H1 (cell line): ENCODE measurements around the gene SCO2. TPM values are rescaled to one million over a fixed set of nuclear protein-coding genes. Genes with fewer than 3 reads are reported as not detected.

ENCODE experiments used
- CTCF ChIA-PET: fragments of 300-600 bp; sonication (Branson Sonifier 250); formaldehyde crosslinking; loops from one replicate; lab custom pipeline; 2021; ENCODE audit not compliant: partially characterized antibody; lab: Charles Lee
- POLR2A ChIA-PET: fragments of 300-600 bp; sonication (Branson Sonifier 250); formaldehyde crosslinking; loops from one replicate; lab custom pipeline; 2021; ENCODE audit warnings: inconsistent platforms; ENCODE audit not compliant: partially characterized antibody; lab: Charles Lee
- DNase-seq, 2 experiments: peaks; one replicate each; pipeline versions ENCODE4 v3.0.0 to v3.0.0-alpha.2; 2010 to 2022; ENCODE audit warnings: low spot score in 2 of 2, low read depth in 1 of 2, mixed read lengths in 1 of 2
- FAIRE-seq: peaks from 2 replicates; lab custom pipeline; 2011; peaks lifted over from hg19 to GRCh38; lab: Jason Lieb, UNC
- H2AFZ ChIP-seq: 2 replicates; pipeline ENCODE4 v1.8.1; 2012; ENCODE audit warnings: low read length, inconsistent platforms
- H2AK5ac ChIP-seq: 2 replicates; pipeline ENCODE4 v1.6.1; 2013; ENCODE audit warnings: low read depth, low read length
- H2BK120ac ChIP-seq: replicated peaks from 2 replicates; pipeline ENCODE3; 2013; ENCODE audit warnings: low read depth, low read length, inconsistent platforms
- H2BK12ac ChIP-seq: 2 replicates; pipeline ENCODE4 v1.6.1; 2013; ENCODE audit warnings: low read depth, low read length
- H2BK15ac ChIP-seq: 2 replicates; pipeline ENCODE4 v1.6.1; 2013; ENCODE audit warnings: low read length
- H2BK20ac ChIP-seq: 2 replicates; pipeline ENCODE4 v1.6.1; 2013; ENCODE audit warnings: low read length
- H2BK5ac ChIP-seq: 2 replicates; pipeline ENCODE4 v1.6.1; 2013; ENCODE audit warnings: low read depth, low read length
- H3K14ac ChIP-seq: 2 replicates; pipeline ENCODE4 v1.6.1; 2013; ENCODE audit warnings: inconsistent platforms; ENCODE audit not compliant: insufficient read length
- H3K18ac ChIP-seq: 2 replicates; pipeline ENCODE4 v1.6.1; 2013; ENCODE audit warnings: low read length; ENCODE audit errors: extremely low read depth
- H3K23ac ChIP-seq: 2 replicates; pipeline ENCODE4 v1.6.1; 2013; ENCODE audit warnings: inconsistent platforms; ENCODE audit not compliant: insufficient read length
- H3K23me2 ChIP-seq: 2 replicates; pipeline ENCODE4 v1.6.1; 2013; ENCODE audit warnings: low read depth, low read length
- H3K27ac ChIP-seq: 2 replicates; pipeline ENCODE4 v1.6.1; 2011; ENCODE audit warnings: low read depth, low read length, inconsistent platforms
- H3K27me3 ChIP-seq, 4 experiments: replicated peaks in 1 of 4; 1 replicate in 1 of 4; 2 replicates in 3 of 4; pipeline versions ENCODE4 v1.6.1 to v1.8.1; 2011 to 2013; ENCODE audit warnings: low read length in 3 of 4, mild to moderate bottlenecking in 3 of 4, inconsistent platforms in 2 of 4, mixed read lengths in 2 of 4, moderate library complexity in 1 of 4; ENCODE audit not compliant: control insufficient read depth in 3 of 4, insufficient read depth in 3 of 4; ENCODE audit errors: extremely low read depth in 1 of 4
- H3K36me3 ChIP-seq, 4 experiments: 2 replicates each; pipeline versions ENCODE4 v1.6.1 to v1.8.1; 2011 to 2013; ENCODE audit warnings: mild to moderate bottlenecking in 4 of 4, low read length in 3 of 4, moderate library complexity in 2 of 4, control low read depth in 1 of 4, inconsistent platforms in 1 of 4; ENCODE audit not compliant: insufficient read depth in 4 of 4, control insufficient read depth in 2 of 4
- H3K4ac ChIP-seq: replicated peaks from 2 replicates; pipeline ENCODE3; 2013; ENCODE audit warnings: low read length, low read depth, mixed read lengths, inconsistent platforms; ENCODE audit not compliant: insufficient read length
- H3K4me1 ChIP-seq, 4 experiments: replicated peaks in 1 of 4; 1 replicate in 1 of 4; 2 replicates in 3 of 4; pipeline versions ENCODE4 v1.6.1 to v1.8.1; 2011 to 2013; ENCODE audit warnings: low read length in 3 of 4, inconsistent platforms in 2 of 4, mixed read lengths in 1 of 4; ENCODE audit not compliant: insufficient read depth in 4 of 4, control insufficient read depth in 3 of 4
- H3K4me2 ChIP-seq, 2 experiments: 2 replicates each; pipeline versions ENCODE4 v1.6.1 to v1.8.1; 2011 to 2013; ENCODE audit warnings: low read depth in 2 of 2, low read length in 2 of 2, control low read depth in 1 of 2, inconsistent platforms in 1 of 2, mild to moderate bottlenecking in 1 of 2; ENCODE audit not compliant: insufficient read depth in 1 of 2
- H3K4me3 ChIP-seq, 4 experiments: fragments of 200-600, 300-600 bp in 1 of 4; sonication (generic), shearing (Covaris generic), sonication (Bioruptor Twin) in 1 of 4; 2 replicates each; pipeline versions ENCODE4 v1.5.1 to v1.8.1; 2011 to 2016; ENCODE audit warnings: low read length in 4 of 4, low read depth in 3 of 4, control low read depth in 2 of 4, inconsistent platforms in 2 of 4, mild to moderate bottlenecking in 2 of 4, mixed read lengths in 1 of 4, moderate library complexity in 1 of 4; ENCODE audit not compliant: insufficient read depth in 2 of 4; ENCODE audit errors: extremely low read depth in 1 of 4
- H3K56ac ChIP-seq: replicated peaks from 2 replicates; pipeline ENCODE3; 2013; ENCODE audit warnings: low read depth, mild to moderate bottlenecking, mixed read lengths, low read length, inconsistent platforms; ENCODE audit not compliant: insufficient read length
- H3K79me1 ChIP-seq: 2 replicates; pipeline ENCODE4 v1.6.1; 2013; ENCODE audit warnings: low read depth, low read length, control low read depth
- H3K79me2 ChIP-seq, 2 experiments: 2 replicates each; pipeline versions ENCODE4 v1.6.1 to v1.8.1; 2012 to 2013; ENCODE audit warnings: low read length in 2 of 2, mild to moderate bottlenecking in 2 of 2, inconsistent platforms in 1 of 2; ENCODE audit not compliant: insufficient read depth in 2 of 2, control insufficient read depth in 1 of 2
- H3K9ac ChIP-seq, 4 experiments: replicated peaks in 1 of 4; 1 replicate in 1 of 4; 2 replicates in 3 of 4; pipeline versions ENCODE4 v1.6.1 to v1.8.1; 2011 to 2013; ENCODE audit warnings: low read depth in 3 of 4, low read length in 3 of 4, control low read depth in 2 of 4, mild to moderate bottlenecking in 2 of 4, moderate library complexity in 2 of 4, inconsistent platforms in 1 of 4; ENCODE audit errors: extremely low read depth in 1 of 4
- H3K9me3 ChIP-seq, 2 experiments: 2 replicates each; pipeline versions ENCODE4 v1.6.1 to v1.8.1; 2012 to 2013; ENCODE audit warnings: mild to moderate bottlenecking in 2 of 2, moderate library complexity in 2 of 2, control low read depth in 1 of 2, inconsistent platforms in 1 of 2, low read depth in 1 of 2, low read length in 1 of 2, mixed read lengths in 1 of 2; ENCODE audit not compliant: insufficient read depth in 2 of 2
- H4K20me1 ChIP-seq, 2 experiments: replicated peaks in 1 of 2; 2 replicates each; pipeline versions ENCODE3 to v1.8.1; 2011 to 2013; ENCODE audit warnings: inconsistent platforms in 2 of 2, low read length in 2 of 2, mild to moderate bottlenecking in 1 of 2; ENCODE audit not compliant: insufficient read depth in 2 of 2, control insufficient read depth in 1 of 2
- H4K5ac ChIP-seq: 2 replicates; pipeline ENCODE4 v1.6.1; 2013; ENCODE audit warnings: low read length, low read depth, mixed read lengths, inconsistent platforms; ENCODE audit not compliant: insufficient read length
- H4K8ac ChIP-seq: 2 replicates; pipeline ENCODE4 v1.8.0; 2013; ENCODE audit warnings: mild to moderate bottlenecking, moderate library complexity, low read length, inconsistent platforms; ENCODE audit not compliant: insufficient read depth; ENCODE audit errors: extremely low read depth
- H4K91ac ChIP-seq: replicated peaks from 2 replicates; pipeline ENCODE3; 2013; ENCODE audit warnings: low read length, mixed read lengths, inconsistent platforms; ENCODE audit not compliant: insufficient read length
- BRCA1 ChIP-seq: IDR thresholded peaks from 2 replicates; pipeline ENCODE4 v1.6.1; 2012; ENCODE audit warnings: low read depth, low read length, improper control_type of control experiment
- CBX5 ChIP-seq: fragments of 300-800, 300-1000 bp; sonication (generic); IDR thresholded peaks from 2 replicates; pipeline ENCODE4 v1.7.1; 2016; ENCODE audit warnings: antibody characterized with exemption, low read length, low read depth
- CHD2 ChIP-seq: IDR thresholded peaks from 2 replicates; pipeline ENCODE4 v1.6.1; 2012; ENCODE audit warnings: low read length, improper control_type of control experiment
- CTBP2 ChIP-seq: IDR thresholded peaks from 2 replicates; pipeline ENCODE4 v1.7.0; 2011; ENCODE audit warnings: borderline replicate concordance, mild to moderate bottlenecking, moderate library complexity, mixed read lengths, low read length; ENCODE audit not compliant: insufficient read depth, insufficient read length
- EP300 ChIP-seq, 2 experiments: IDR thresholded peaks; 1 replicate in 1 of 2; 2 replicates in 1 of 2; pipeline ENCODE4 v1.6.1; 2011 to 2012; ENCODE audit warnings: low read depth in 2 of 2, low read length in 2 of 2, mild to moderate bottlenecking in 2 of 2, borderline replicate concordance in 1 of 2, inconsistent platforms in 1 of 2, moderate library complexity in 1 of 2
- EZH2 ChIP-seq: fragments of 200-600 bp; sonication (generic); IDR thresholded peaks from 2 replicates; pipeline ENCODE4 v1.7.1; 2012; ENCODE audit warnings: low read depth, mild to moderate bottlenecking, moderate library complexity, low read length, inconsistent platforms; ENCODE audit not compliant: severe bottlenecking
- HDAC2 ChIP-seq, 2 experiments: fragments of 300-600 bp in 1 of 2; sonication (generic) in 1 of 2; IDR thresholded peaks; 2 replicates each; pipeline ENCODE4 v1.6.1; 2011 to 2012; ENCODE audit warnings: low read depth in 2 of 2, low read length in 2 of 2, mild to moderate bottlenecking in 2 of 2, moderate library complexity in 2 of 2, borderline replicate concordance in 1 of 2, inconsistent platforms in 1 of 2
- HDAC6 ChIP-seq: IDR thresholded peaks from one replicate; pipeline ENCODE4 v1.7.1; 2012; ENCODE audit warnings: low read depth, mild to moderate bottlenecking, inconsistent platforms, low read length, moderate library complexity
- KDM5A ChIP-seq: fragments of 200-600 bp; IDR thresholded peaks from 2 replicates; pipeline ENCODE4 v1.7.1; 2012; ENCODE audit warnings: mild to moderate bottlenecking, low read length, inconsistent platforms, mixed read lengths
- POLR2AphosphoS5 ChIP-seq: IDR thresholded peaks from 2 replicates; pipeline ENCODE4 v1.6.1; 2011; ENCODE audit warnings: low read depth, low read length
- RFX5 ChIP-seq: IDR thresholded peaks from 2 replicates; pipeline ENCODE4 v1.6.1; 2011; ENCODE audit warnings: low read depth, low read length, improper control_type of control experiment, borderline replicate concordance
- SIX5 ChIP-seq: IDR thresholded peaks from 2 replicates; pipeline ENCODE4 v1.6.1; 2011; ENCODE audit warnings: mild to moderate bottlenecking, low read depth, low read length
- SP1 ChIP-seq: IDR thresholded peaks from 2 replicates; pipeline ENCODE4 v1.6.1; 2011; ENCODE audit warnings: low read depth, low read length
- SP4 ChIP-seq: IDR thresholded peaks from 2 replicates; pipeline ENCODE4 v1.6.1; 2012; ENCODE audit warnings: low read length, inconsistent platforms
- WGBS, 2 experiments: shearing (Covaris generic) in 1 of 2; methylation state at CpG; one replicate each; pipeline versions ENCODE4 v1.1.6 to v1.1.7; 2013 to 2015; ENCODE audit warnings: low lambda C conversion rate in 2 of 2, mixed read lengths in 2 of 2, inconsistent platforms in 1 of 2, low coverage in 1 of 2, missing lambda C conversion rate in 1 of 2; ENCODE audit not compliant: insufficient replicate concordance in 2 of 2, insufficient coverage in 1 of 2, insufficient read length in 1 of 2; ENCODE audit errors: extremely low coverage in 1 of 2, missing lambda C conversion rate in 1 of 2; 5-methylcytosine and 5-hydroxymethylcytosine counted together
- polyA plus RNA-seq, 7 experiments: library from polyadenylated mRNA; depleted of rRNA in 3 of 7; stranded (reverse) in 5 of 7; unstranded in 2 of 7; fragments of >200 nt in 5 of 7; fragments of 200-250 nt in 2 of 7; gene quantifications; 1 replicate in 5 of 7; 2 replicates in 1 of 7; 4 replicates in 1 of 7; pipeline versions ENCODE4 v1.2.1 to v1.2.3, GENCODE V29; 2011 to 2013; ENCODE audit warnings: missing spikeins in 2 of 7, mixed read lengths in 2 of 7
- total RNA-seq: library from RNA; stranded (reverse); fragmentation: NEBNext Ultra II Directional; extraction: Animal tissue kit (Norgen Biotek cat#: 25700); gene quantifications from 2 replicates; pipeline ENCODE4 v1.2.1, GENCODE V29; 2021

Gene SCO2
- total and polyA plus RNA-seq, 2 of the 8 experiments (the other 6 are each of a cell fraction or from before 2014, with no cell fraction given), result 2.0 TPM; not detected in 1

DNA sequence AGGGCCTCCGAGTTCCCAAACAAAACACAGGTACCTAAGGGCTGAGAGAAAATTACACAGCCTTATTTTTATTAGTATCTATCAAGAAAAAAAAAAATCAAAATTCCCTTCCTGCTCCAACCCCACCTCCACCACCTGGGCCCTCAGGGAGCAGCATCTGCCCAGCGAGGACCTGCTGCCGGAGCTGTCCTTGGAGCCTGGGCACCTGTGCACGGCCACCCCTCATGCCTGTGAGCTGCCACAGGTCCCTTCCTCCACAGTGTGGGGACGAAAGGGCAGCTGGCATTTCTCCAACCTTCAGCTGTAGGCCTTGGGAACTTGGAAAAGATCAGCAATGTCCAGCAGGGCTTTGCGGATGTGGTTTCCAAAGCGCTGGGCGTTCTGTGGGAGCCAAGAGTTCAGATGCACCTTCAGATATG, 43.7 kb upstream of the SCO2 start:
- Histone ChIP-seq H2AK5ac (no peak overlapping the region), H2BK20ac (no peak overlapping the region), H3K4me3 (no peak overlapping the region), H2BK120ac (no peak overlapping the region)
- TF ChIP-seq RFX5 (no peak), SIX5 (no peak), CBX5 (no peak), EP300 (IDR thresholded peaks at IDR 0.05; ENCODE audit: borderline replicate concordance in 1 of 2, low read depth in 2 of 2, low read length in 2 of 2) (no peak), HDAC2 (IDR thresholded peaks at IDR 0.05; ENCODE audit: borderline replicate concordance in 1 of 2, low read depth in 2 of 2, low read length in 2 of 2) (no peak), KDM5A (no peak), EZH2 (no peak), CHD2 (no peak), POLR2AphosphoS5 (no peak), SP4 (no peak), CTBP2 (no peak), BRCA1 (no peak), SP1 (no peak), HDAC6 (no peak)
- TF ChIP-seq, all 59 proteins: peak for 0
- Histone ChIP-seq H3K4me2 (no peak overlapping the region), H3K36me3 (peaks cover 8 to 38% (median 27%) of the 10 kb centered on the region in 4 experiments; a peak in 7 of 8 replicates), H3K14ac (no peak overlapping the region), H3K27me3 (no peaks in the 10 kb centered on the region), H2AFZ (no peak overlapping the region), H4K91ac (no peak overlapping the region), H3K4ac (no peak overlapping the region), H4K20me1 (peaks cover 4 to 17% of the 10 kb centered on the region in 2 experiments), H3K4me1 (no peaks in the 10 kb centered on the region), H3K56ac (no peak overlapping the region), H3K79me2 (no peaks in the 10 kb centered on the region), H3K23ac (no peak overlapping the region), H3K9me3 (no peaks in the 10 kb centered on the region), H4K8ac (no peak overlapping the region), H3K79me1 (no peaks in the 10 kb centered on the region), H3K18ac (no peak overlapping the region), H2BK12ac (no peak overlapping the region), H3K9ac (no peak overlapping the region), H4K5ac (no peak overlapping the region), H3K27ac (no peak overlapping the region), H2BK15ac (no peak overlapping the region), H3K23me2 (no peaks in the 10 kb centered on the region), H2BK5ac (no peak overlapping the region)
- CTCF ChIA-PET, result interaction anchor here (0.9 to 2.3 kb wide), 2 partner anchors 52 to 130 kb away, joined by 4 to 7 read pairs; no protein-coding TSS in a partner anchor
- no peak for DNase-seq
- POLR2A ChIA-PET, result interaction anchor here (0.6 to 2.5 kb wide), 3 partner anchors 10 to 227 kb away, joined by 3 to 8 read pairs (median 4); partner anchors contain the start of gene CPT1B
- WGBS, 2 experiments, result 92% methylated on average over 8 of the region's 8 CpGs; no CpG with 5 or more reads in 1 of the 2 experiments
- FAIRE-seq, result no peak
